ENCODE measurements around the gene TBC1D22B. TPM values are rescaled to one million over a fixed set of nuclear protein-coding genes. Genes with fewer than 3 reads are reported as not detected.

Gene TBC1D22B
- total and polyA plus RNA-seq, 7 donors: 6.1 to 10.8 (median 7.2) TPM

GRCh38 chr6:37319856-37320480, 62.4 kb downstream of the TBC1D22B start:
- WGBS, 2 donors: 80 to 95% methylated on average over 4 of the region's 4 CpGs
- Histone ChIP-seq H3K4me3 (no peak overlapping the region), H3K27ac (no peak overlapping the region), H3K4me1 (peaks cover 0 to 22% (median 20%) of the 10 kb centered on the region in 4 donors), H3K9me3 (no peaks in the 10 kb centered on the region), H3K36me3 (peaks cover 0 to 70% (median 28%) of the 10 kb centered on the region in 4 donors), H3K27me3 (no peaks in the 10 kb centered on the region)
- DNase-seq: no peak
- TF ChIP-seq POLR2AphosphoS5 (IDR thresholded peaks at IDR 0.05) (no peak), POLR2A (IDR thresholded peaks at IDR 0.05) (no peak), EP300 (IDR thresholded peaks at IDR 0.05) (no peak)
- TF ChIP-seq, protein P1, sequence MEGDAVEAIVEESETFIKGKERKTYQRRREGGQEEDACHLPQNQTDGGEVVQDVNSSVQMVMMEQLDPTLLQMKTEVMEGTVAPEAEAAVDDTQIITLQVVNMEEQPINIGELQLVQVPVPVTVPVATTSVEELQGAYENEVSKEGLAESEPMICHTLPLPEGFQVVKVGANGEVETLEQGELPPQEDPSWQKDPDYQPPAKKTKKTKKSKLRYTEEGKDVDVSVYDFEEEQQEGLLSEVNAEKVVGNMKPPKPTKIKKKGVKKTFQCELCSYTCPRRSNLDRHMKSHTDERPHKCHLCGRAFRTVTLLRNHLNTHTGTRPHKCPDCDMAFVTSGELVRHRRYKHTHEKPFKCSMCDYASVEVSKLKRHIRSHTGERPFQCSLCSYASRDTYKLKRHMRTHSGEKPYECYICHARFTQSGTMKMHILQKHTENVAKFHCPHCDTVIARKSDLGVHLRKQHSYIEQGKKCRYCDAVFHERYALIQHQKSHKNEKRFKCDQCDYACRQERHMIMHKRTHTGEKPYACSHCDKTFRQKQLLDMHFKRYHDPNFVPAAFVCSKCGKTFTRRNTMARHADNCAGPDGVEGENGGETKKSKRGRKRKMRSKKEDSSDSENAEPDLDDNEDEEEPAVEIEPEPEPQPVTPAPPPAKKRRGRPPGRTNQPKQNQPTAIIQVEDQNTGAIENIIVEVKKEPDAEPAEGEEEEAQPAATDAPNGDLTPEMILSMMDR (IDR thresholded peaks at IDR 0.05): no peak
- intact Hi-C loops (cut with DNase I): no loop called here

DNA sequence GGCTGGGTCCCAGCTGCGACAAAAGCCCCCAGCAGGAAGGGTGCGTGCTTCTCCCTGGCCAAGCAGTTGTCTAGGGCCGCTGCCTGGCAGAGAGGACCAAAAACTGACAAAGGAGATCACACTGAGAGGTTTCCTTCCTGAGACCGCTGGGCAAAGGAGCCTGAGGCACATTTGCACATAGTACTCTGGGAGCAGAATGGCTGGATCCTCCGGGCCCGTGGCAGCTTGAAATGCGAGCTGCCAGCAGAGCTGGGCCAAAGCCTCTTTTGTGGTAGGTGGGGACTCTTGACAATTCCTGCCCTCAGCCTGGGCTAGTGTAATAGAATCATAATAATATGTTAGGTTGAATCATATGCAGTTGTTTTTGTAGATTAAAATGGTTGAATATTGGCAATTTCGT, 63.1 kb downstream of the TBC1D22B start:
- WGBS, 2 donors: 93 to 94% methylated on average over 8 of the region's 8 CpGs

DNA sequence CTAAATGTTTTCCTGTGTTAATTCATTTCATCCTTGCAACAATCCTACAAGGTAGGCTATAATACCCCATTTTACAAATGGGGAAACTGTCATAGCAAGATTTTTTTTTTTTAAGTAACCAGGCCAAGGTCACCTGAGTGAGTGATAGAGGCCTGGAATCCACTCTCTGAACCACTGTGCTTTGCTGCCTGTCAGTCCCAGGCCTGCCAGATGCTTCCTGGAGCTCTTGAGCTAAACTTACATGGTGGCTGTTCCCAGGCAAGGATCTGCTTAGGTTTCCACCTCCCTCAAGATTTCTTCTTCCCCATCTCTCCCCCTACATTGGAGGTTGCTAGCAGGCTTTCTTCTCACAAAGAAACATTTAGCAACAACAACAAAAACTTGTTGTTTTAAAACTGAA, 63.5 kb downstream of the TBC1D22B start:
- Histone ChIP-seq H3K4me1 (peaks cover 0 to 25% (median 21%) of the 10 kb centered on the region in 4 donors), H3K9me3 (no peaks in the 10 kb centered on the region), H3K27ac (no peak overlapping the region), H3K4me3 (no peak overlapping the region), H3K27me3 (no peaks in the 10 kb centered on the region), H3K36me3 (peaks cover 0 to 59% (median 20%) of the 10 kb centered on the region in 4 donors)
- TF ChIP-seq, protein P1 (IDR thresholded peaks at IDR 0.05): no peak
- TF ChIP-seq POLR2AphosphoS5 (IDR thresholded peaks at IDR 0.05) (no peak), POLR2A (IDR thresholded peaks at IDR 0.05) (no peak), EP300 (IDR thresholded peaks at IDR 0.05) (no peak)
- DNase-seq: no peak
- intact Hi-C loops (cut with DNase I): no loop called here

More for the DNA sequence above, 63.1 kb downstream of the TBC1D22B start:
- DNase-seq: no peak
- Histone ChIP-seq H3K36me3 (peaks cover 0 to 64% (median 25%) of the 10 kb centered on the region in 4 donors), H3K4me3 (no peak overlapping the region), H3K9me3 (no peaks in the 10 kb centered on the region), H3K27me3 (no peaks in the 10 kb centered on the region), H3K27ac (no peak overlapping the region), H3K4me1 (peaks cover 0 to 25% (median 21%) of the 10 kb centered on the region in 4 donors)
- intact Hi-C loops (cut with DNase I): no loop called here
- no peak for TF ChIP-seq POLR2A (IDR thresholded peaks at IDR 0.05)
- TF ChIP-seq EP300 (IDR thresholded peaks at IDR 0.05): no peak
- TF ChIP-seq, protein P1 (IDR thresholded peaks at IDR 0.05): no peak
- TF ChIP-seq POLR2AphosphoS5 (IDR thresholded peaks at IDR 0.05): no peak

GRCh38 chr6:37321516-37322415, 64.2 kb downstream of the TBC1D22B start:
- no peak for DNase-seq
- no peak overlapping the region for H3K4me3 ChIP-seq
- H3K27me3 ChIP-seq: no peaks in the 10 kb centered on the region
- 86 to 91% methylated on average over 8 of the region's 8 CpGs for WGBS, 2 donors
- TF ChIP-seq EP300 (IDR thresholded peaks at IDR 0.05) (no peak), POLR2AphosphoS5 (IDR thresholded peaks at IDR 0.05) (no peak)
- intact Hi-C loops (cut with DNase I): no loop called here
- no peak overlapping the region for H3K27ac ChIP-seq
- peaks cover 0 to 25% (median 21%) of the 10 kb centered on the region in 4 donors for H3K4me1 ChIP-seq
- H3K36me3 ChIP-seq: peaks cover 0 to 52% (median 17%) of the 10 kb centered on the region in 4 donors
- H3K9me3 ChIP-seq: no peaks in the 10 kb centered on the region

DNA sequence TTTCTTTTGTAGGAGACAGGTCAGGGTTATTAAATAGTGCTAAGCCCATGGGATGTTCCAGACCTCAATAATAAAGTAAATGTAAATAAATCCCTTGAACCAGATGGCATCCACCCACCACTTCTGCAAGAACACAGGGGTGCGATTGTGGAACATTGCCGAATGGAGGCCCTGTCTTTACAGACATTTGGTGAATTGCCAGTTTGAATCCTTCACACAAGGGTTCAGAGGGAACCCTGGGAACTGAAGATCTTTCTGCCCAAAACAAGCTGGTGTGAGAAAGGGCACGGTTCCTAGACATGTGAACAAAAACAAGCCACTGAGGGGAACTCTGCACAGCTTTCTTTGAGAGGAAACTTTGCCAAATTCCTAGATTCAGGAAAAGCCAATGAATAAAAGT, 66.0 kb downstream of the TBC1D22B start:
- Histone ChIP-seq H3K4me1 (peaks cover 0 to 25% (median 21%) of the 10 kb centered on the region in 4 donors), H3K27me3 (no peaks in the 10 kb centered on the region), H3K9me3 (no peaks in the 10 kb centered on the region), H3K36me3 (peaks cover 0 to 34% (median 8%) of the 10 kb centered on the region in 4 donors), H3K4me3 (no peak overlapping the region), H3K27ac (peak overlapping the region in 3 of 4 donors; percentile 3 to 56 (median 44))
- WGBS, 2 donors: 34 to 36% methylated on average over 3 of the region's 3 CpGs
- no peak for DNase-seq
- TF ChIP-seq POLR2AphosphoS5 (IDR thresholded peaks at IDR 0.05): no peak
- no peak for TF ChIP-seq EP300 (IDR thresholded peaks at IDR 0.05)
- TF ChIP-seq, protein P1 (IDR thresholded peaks at IDR 0.05): no peak
- no peak for TF ChIP-seq POLR2A (IDR thresholded peaks at IDR 0.05)
- intact Hi-C loops (cut with DNase I): no loop called here
